Trophoblast cell (in vitro differentiated cells and primary cell): ENCODE data around the gene GNG14.

Source experiments
- DNase-seq, 2 donors: peaks; one replicate each; pipeline ENCODE4 v3.0.0-alpha.2; 2016
- H2AFZ ChIP-seq: 2 replicates; pipeline ENCODE4 v1.6.1; 2013; ENCODE audit warnings: low read length, moderate library complexity, mild to moderate bottlenecking; ENCODE audit not compliant: insufficient read depth, poor library complexity
- H2AK5ac ChIP-seq: 2 replicates; pipeline ENCODE4 v1.6.1; 2013; ENCODE audit warnings: mild to moderate bottlenecking, low read length
- H2BK120ac ChIP-seq: 2 replicates; pipeline ENCODE4 v1.6.1; 2013; ENCODE audit warnings: low read length, mild to moderate bottlenecking, moderate library complexity; ENCODE audit not compliant: insufficient read depth, poor library complexity
- H2BK12ac ChIP-seq: 2 replicates; pipeline ENCODE4 v1.6.1; 2013; ENCODE audit warnings: mild to moderate bottlenecking, low read length, moderate library complexity
- H2BK5ac ChIP-seq: 2 replicates; pipeline ENCODE4 v1.6.1; 2013; ENCODE audit warnings: low read length, low read depth, moderate library complexity, mild to moderate bottlenecking; ENCODE audit not compliant: poor library complexity
- H3K14ac ChIP-seq: 2 replicates; pipeline ENCODE4 v1.6.1; 2013; ENCODE audit warnings: mild to moderate bottlenecking, low read length
- H3K18ac ChIP-seq: 2 replicates; pipeline ENCODE4 v1.6.1; 2013; ENCODE audit warnings: mild to moderate bottlenecking, low read length
- H3K23ac ChIP-seq: 2 replicates; pipeline ENCODE4 v1.6.1; 2013; ENCODE audit warnings: low read length
- H3K27ac ChIP-seq: 2 replicates; pipeline ENCODE4 v1.5.1; 2013; ENCODE audit warnings: low read depth, mild to moderate bottlenecking, inconsistent platforms, low read length, moderate library complexity
- H3K27me3 ChIP-seq: 2 replicates; pipeline ENCODE4 v1.6.1; 2013; ENCODE audit warnings: inconsistent platforms, mild to moderate bottlenecking, low read length, moderate library complexity; ENCODE audit not compliant: insufficient read depth
- H3K36me3 ChIP-seq, 2 experiments: 1 replicate in 1 of 2; 2 replicates in 1 of 2; pipeline ENCODE4 v1.6.1; 2013; ENCODE audit warnings: low read length in 2 of 2, mild to moderate bottlenecking in 2 of 2, moderate library complexity in 1 of 2; ENCODE audit not compliant: insufficient read depth in 2 of 2, control insufficient read depth in 1 of 2
- H3K4ac ChIP-seq: 2 replicates; pipeline ENCODE4 v1.6.1; 2013; ENCODE audit warnings: low read depth, mild to moderate bottlenecking, low read length, moderate library complexity
- H3K4me1 ChIP-seq, 2 experiments: 1 replicate in 1 of 2; 2 replicates in 1 of 2; pipeline ENCODE4 v1.6.1; 2013; ENCODE audit warnings: low read length in 2 of 2, mild to moderate bottlenecking in 2 of 2, moderate library complexity in 1 of 2; ENCODE audit not compliant: insufficient read depth in 2 of 2, control insufficient read depth in 1 of 2
- H3K4me2 ChIP-seq: 2 replicates; pipeline ENCODE4 v1.6.1; 2013; ENCODE audit warnings: inconsistent platforms, mild to moderate bottlenecking, low read length, moderate library complexity
- H3K4me3 ChIP-seq: 2 replicates; pipeline ENCODE4 v1.5.1; 2013; ENCODE audit warnings: mild to moderate bottlenecking, low read depth, low read length, inconsistent platforms
- H3K79me1 ChIP-seq: one replicate; pipeline ENCODE4 v1.6.1; 2013; ENCODE audit warnings: low read length
- H3K79me2 ChIP-seq: 2 replicates; pipeline ENCODE4 v1.6.1; 2013; ENCODE audit warnings: low read length, mild to moderate bottlenecking; ENCODE audit not compliant: control insufficient read depth, insufficient read depth, poor library complexity
- H3K9ac ChIP-seq: 2 replicates; pipeline ENCODE4 v1.6.1; 2013; ENCODE audit warnings: mild to moderate bottlenecking, low read length
- H3K9me3 ChIP-seq: 2 replicates; pipeline ENCODE4 v1.6.1; 2013; ENCODE audit warnings: low read depth, mild to moderate bottlenecking, control low read depth, inconsistent platforms, low read length; ENCODE audit not compliant: insufficient read depth
- H4K12ac ChIP-seq: 2 replicates; pipeline ENCODE4 v1.6.1; 2013; ENCODE audit warnings: low read depth, mild to moderate bottlenecking, low read length, moderate library complexity
- H4K8ac ChIP-seq: 2 replicates; pipeline ENCODE4 v1.6.1; 2013; ENCODE audit warnings: low read depth, mild to moderate bottlenecking, low read length, moderate library complexity
- H4K91ac ChIP-seq: one replicate; pipeline ENCODE4 v1.6.1; 2013; ENCODE audit warnings: low read depth, mild to moderate bottlenecking, low read length, moderate library complexity
- WGBS: extraction: QIAGEN DNeasy Blood & Tissue Kit; methylation state at CpG from one replicate; pipeline ENCODE4 v1.1.7; 2013; ENCODE audit warnings: missing lambda C conversion rate; ENCODE audit not compliant: insufficient read length, insufficient coverage; ENCODE audit errors: extremely low coverage; 5-methylcytosine and 5-hydroxymethylcytosine counted together

Gene GNG14

GRCh38 chr19:12664406-12665280, 23.2 kb upstream of the GNG14 start:
- Histone ChIP-seq H2AFZ (no peak overlapping the region), H4K91ac (no peak overlapping the region), H3K9ac (no peak overlapping the region)

GRCh38 chr19:12665281-12665573, 22.6 kb upstream of the GNG14 start:
- H3K4ac ChIP-seq, result no peak overlapping the region
- no peak overlapping the region for H3K9ac ChIP-seq
- peaks cover 38 to 41% of the 10 kb centered on the region in 2 experiments for H3K36me3 ChIP-seq
- no peak overlapping the region for H3K18ac ChIP-seq
- no peak overlapping the region for H4K8ac ChIP-seq
- H3K4me1 ChIP-seq, result peaks cover 14 to 22% of the 10 kb centered on the region in 2 experiments
- no peak overlapping the region for H3K4me2 ChIP-seq
- no peak overlapping the region for H3K27ac ChIP-seq
- no CpG with 5 or more reads among the region's 10 CpGs for WGBS
- H4K12ac ChIP-seq, result no peak overlapping the region
- DNase-seq, result peak in 1 of 2 donors; percentile 26
- no peak overlapping the region for H2BK12ac ChIP-seq
- H3K27me3 ChIP-seq, result no peaks in the 10 kb centered on the region
- peaks cover 10% of the 10 kb centered on the region for H3K79me2 ChIP-seq
- H2BK5ac ChIP-seq, result no peak overlapping the region
- no peak overlapping the region for H3K4me3 ChIP-seq
- H2AK5ac ChIP-seq, result no peak overlapping the region
- no peak overlapping the region for H2AFZ ChIP-seq
- no peaks in the 10 kb centered on the region for H3K9me3 ChIP-seq
- no peak overlapping the region for H2BK120ac ChIP-seq
- no peak overlapping the region for H4K91ac ChIP-seq
- peaks cover 11% of the 10 kb centered on the region for H3K79me1 ChIP-seq
- no peak overlapping the region for H3K23ac ChIP-seq
- no peak overlapping the region for H3K14ac ChIP-seq

More at GRCh38 chr19:12664406-12665280, 23.2 kb upstream of the GNG14 start:
- Histone ChIP-seq H2AK5ac (no peak overlapping the region), H3K4ac (no peak overlapping the region), H3K36me3 (peaks cover 38 to 43% of the 10 kb centered on the region in 2 experiments), H3K4me3 (no peak overlapping the region), H3K9me3 (no peaks in the 10 kb centered on the region), H2BK12ac (no peak overlapping the region), H3K79me2 (peaks cover 7% of the 10 kb centered on the region), H3K18ac (no peak overlapping the region), H3K14ac (no peak overlapping the region), H3K27ac (no peak overlapping the region), H4K8ac (no peak overlapping the region), H3K4me1 (peaks cover 12 to 19% of the 10 kb centered on the region in 2 experiments), H2BK5ac (no peak overlapping the region), H3K27me3 (no peaks in the 10 kb centered on the region), H4K12ac (no peak overlapping the region), H3K79me1 (peaks cover 8% of the 10 kb centered on the region), H3K4me2 (no peak overlapping the region), H2BK120ac (no peak overlapping the region), H3K23ac (no peak overlapping the region)
- DNase-seq, result no peak
- WGBS, result no CpG with 5 or more reads among the region's 29 CpGs

- Histone ChIP-seq H3K4me3 (peak overlapping the region; percentile 86), H3K23ac (no peak overlapping the region)
Observed at GRCh38 chr19:12665671-12666264, 22.0 kb upstream of the GNG14 start.

GRCh38 chr19:12666265-12667048, 21.3 kb upstream of the GNG14 start, which contains the start of the genes MAN2B1 and WDR83:
Gene MAN2B1, minus strand, starts transcription at chr19:12666742. Its CDS starts 41 bp downstream, at chr19:12666701.
Gene WDR83, plus strand, starts transcription at chr19:12666807. Its CDS starts 2,984 bp downstream, at chr19:12669791.
- H3K14ac ChIP-seq, result peak within 1 kb of the TSS; percentile 63
- no peaks in the 10 kb centered on the region for H3K27me3 ChIP-seq
- WGBS, result no CpG with 5 or more reads among the region's 46 CpGs
- peak within 1 kb of the TSS; percentile 57 for H3K18ac ChIP-seq
- H3K27ac ChIP-seq, result no peak within 1 kb of the TSS
- H2BK5ac ChIP-seq, result peak within 1 kb of the TSS; percentile 10
- peaks cover 20 to 27% of the 10 kb centered on the region in 2 experiments for H3K4me1 ChIP-seq
- H3K23ac ChIP-seq, result no peak within 1 kb of the TSS
- H2BK120ac ChIP-seq, result no peak within 1 kb of the TSS
- peak within 1 kb of the TSS; percentile 65 for H2AFZ ChIP-seq
- H3K79me1 ChIP-seq, result peaks cover 11% of the 10 kb centered on the region
- H3K36me3 ChIP-seq, result peaks cover 34 to 36% of the 10 kb centered on the region in 2 experiments
- H3K79me2 ChIP-seq, result peaks cover 10% of the 10 kb centered on the region
- H4K12ac ChIP-seq, result peak within 1 kb of the TSS; percentile 32
- peak within 1 kb of the TSS; percentile 86 for H3K4me3 ChIP-seq
- peak within 1 kb of the TSS; percentile 48 for H4K91ac ChIP-seq
- H2AK5ac ChIP-seq, result no peak within 1 kb of the TSS
- peak within 1 kb of the TSS; percentile 84 for H3K9ac ChIP-seq
- no peaks in the 10 kb centered on the region for H3K9me3 ChIP-seq
- peak; percentile 79 to 81 for DNase-seq
- peak within 1 kb of the TSS; percentile 75 for H3K4me2 ChIP-seq
- no peak within 1 kb of the TSS for H2BK12ac ChIP-seq
- H4K8ac ChIP-seq, result peak within 1 kb of the TSS; percentile 69
- peak within 1 kb of the TSS; percentile 4 for H3K4ac ChIP-seq

More at GRCh38 chr19:12665671-12666264, 22.0 kb upstream of the GNG14 start:
- Histone ChIP-seq H3K27me3 (no peaks in the 10 kb centered on the region), H2AFZ (peak overlapping the region; percentile 65), H3K18ac (no peak overlapping the region), H3K79me1 (peaks cover 11% of the 10 kb centered on the region), H3K14ac (peak overlapping the region; percentile 63), H2BK5ac (no peak overlapping the region), H3K4me1 (peaks cover 19 to 27% of the 10 kb centered on the region in 2 experiments), H3K36me3 (peaks cover 41% of the 10 kb centered on the region in 2 experiments), H2BK12ac (no peak overlapping the region), H3K4ac (no peak overlapping the region), H3K9ac (peak overlapping the region; percentile 55), H4K91ac (no peak overlapping the region), H4K8ac (peak overlapping the region; percentile 69), H3K27ac (no peak overlapping the region), H2AK5ac (no peak overlapping the region), H2BK120ac (no peak overlapping the region), H3K9me3 (no peaks in the 10 kb centered on the region), H3K4me2 (peak overlapping the region; percentile 75), H3K79me2 (peaks cover 10% of the 10 kb centered on the region), H4K12ac (peak overlapping the region; percentile 9)
- no CpG with 5 or more reads among the region's 12 CpGs for WGBS
- DNase-seq, result peak in 1 of 2 donors; percentile 1
